ENCODE results near the gene DEPP1. TPM values are rescaled to one million over a fixed set of nuclear protein-coding genes. Genes with fewer than 3 reads are reported as not detected.

Gene DEPP1
- total and polyA plus RNA-seq, 9 donors, result 35.6 to 603 (median 174) TPM

DNA sequence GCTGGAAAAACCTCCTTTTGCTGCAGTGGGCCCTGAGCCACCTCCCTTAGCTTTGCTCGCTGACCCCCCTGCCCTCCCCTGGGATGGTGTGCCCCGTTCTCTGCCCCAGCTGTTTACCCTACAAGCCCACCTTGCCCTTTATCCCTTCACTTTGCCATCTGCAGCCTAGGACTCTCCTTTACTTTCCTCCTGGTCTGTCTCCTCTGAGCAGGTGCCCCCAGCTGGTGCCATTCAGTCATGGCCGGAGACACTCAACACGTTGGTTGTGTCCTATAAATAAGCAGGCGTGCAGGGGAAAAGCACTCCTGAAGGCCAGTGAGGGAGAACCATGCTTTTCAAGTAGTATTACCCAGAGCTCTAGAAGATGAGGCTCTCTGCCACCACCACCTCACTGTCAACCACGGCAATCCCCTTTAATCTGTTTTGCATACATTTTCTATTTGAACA is 12.9 kb downstream of the DEPP1 start:
- Histone ChIP-seq H3K36me3 (no peaks in the 10 kb centered on the region), H3K4me1 (ENCODE audit: insufficient read depth) (peaks cover 1% of the 10 kb centered on the region), H3K27ac (no peak overlapping the region), H3K27me3 (no peaks in the 10 kb centered on the region), H3K4me3 (no peak overlapping the region), H3K9me3 (no peaks in the 10 kb centered on the region)
- WGBS, 3 donors, result 82 to 88% (median 85%) methylated on average over 6 of the region's 6 CpGs
- TF ChIP-seq, protein P1, sequence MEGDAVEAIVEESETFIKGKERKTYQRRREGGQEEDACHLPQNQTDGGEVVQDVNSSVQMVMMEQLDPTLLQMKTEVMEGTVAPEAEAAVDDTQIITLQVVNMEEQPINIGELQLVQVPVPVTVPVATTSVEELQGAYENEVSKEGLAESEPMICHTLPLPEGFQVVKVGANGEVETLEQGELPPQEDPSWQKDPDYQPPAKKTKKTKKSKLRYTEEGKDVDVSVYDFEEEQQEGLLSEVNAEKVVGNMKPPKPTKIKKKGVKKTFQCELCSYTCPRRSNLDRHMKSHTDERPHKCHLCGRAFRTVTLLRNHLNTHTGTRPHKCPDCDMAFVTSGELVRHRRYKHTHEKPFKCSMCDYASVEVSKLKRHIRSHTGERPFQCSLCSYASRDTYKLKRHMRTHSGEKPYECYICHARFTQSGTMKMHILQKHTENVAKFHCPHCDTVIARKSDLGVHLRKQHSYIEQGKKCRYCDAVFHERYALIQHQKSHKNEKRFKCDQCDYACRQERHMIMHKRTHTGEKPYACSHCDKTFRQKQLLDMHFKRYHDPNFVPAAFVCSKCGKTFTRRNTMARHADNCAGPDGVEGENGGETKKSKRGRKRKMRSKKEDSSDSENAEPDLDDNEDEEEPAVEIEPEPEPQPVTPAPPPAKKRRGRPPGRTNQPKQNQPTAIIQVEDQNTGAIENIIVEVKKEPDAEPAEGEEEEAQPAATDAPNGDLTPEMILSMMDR (IDR thresholded peaks at IDR 0.05), result no peak
- TF ChIP-seq POLR2A (IDR thresholded peaks at IDR 0.05) (no peak), EP300 (IDR thresholded peaks at IDR 0.05) (no peak)
- intact Hi-C loops (cut with DNase I), result no loop called here
- DNase-seq, result no peak

DNA sequence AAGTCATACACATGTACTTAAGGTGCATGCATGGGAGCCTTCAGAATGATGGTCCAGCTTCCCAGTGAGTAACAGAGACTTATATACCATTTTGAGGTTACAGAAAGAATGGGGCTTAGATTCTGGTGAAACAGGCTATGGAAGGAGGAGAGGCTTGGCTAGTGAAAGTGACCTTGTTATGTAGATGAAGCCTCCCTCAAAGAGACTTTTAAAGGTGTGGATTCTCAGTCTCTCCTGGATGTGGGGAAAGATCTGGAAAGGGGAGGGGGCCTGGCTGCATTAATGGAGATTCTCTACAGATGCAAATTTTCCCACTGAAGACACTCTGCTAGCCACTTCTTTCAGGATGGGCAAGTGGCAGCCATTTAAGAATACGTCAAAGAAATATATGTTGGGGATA is 13.5 kb downstream of the DEPP1 start:
- Histone ChIP-seq H3K27ac (no peak overlapping the region), H3K4me3 (no peak overlapping the region), H3K27me3 (no peaks in the 10 kb centered on the region), H3K4me1 (ENCODE audit: insufficient read depth) (peaks cover 2% of the 10 kb centered on the region), H3K9me3 (no peaks in the 10 kb centered on the region), H3K36me3 (no peaks in the 10 kb centered on the region)
- intact Hi-C loops (cut with DNase I), result no loop called here
- 94 to 98% (median 97%) methylated on average over 1 of the region's 1 CpG for WGBS, 3 donors
- TF ChIP-seq EP300 (IDR thresholded peaks at IDR 0.05) (no peak), POLR2A (IDR thresholded peaks at IDR 0.05) (no peak)
- TF ChIP-seq, protein P1 (IDR thresholded peaks at IDR 0.05), result no peak
- no peak for DNase-seq

DNA sequence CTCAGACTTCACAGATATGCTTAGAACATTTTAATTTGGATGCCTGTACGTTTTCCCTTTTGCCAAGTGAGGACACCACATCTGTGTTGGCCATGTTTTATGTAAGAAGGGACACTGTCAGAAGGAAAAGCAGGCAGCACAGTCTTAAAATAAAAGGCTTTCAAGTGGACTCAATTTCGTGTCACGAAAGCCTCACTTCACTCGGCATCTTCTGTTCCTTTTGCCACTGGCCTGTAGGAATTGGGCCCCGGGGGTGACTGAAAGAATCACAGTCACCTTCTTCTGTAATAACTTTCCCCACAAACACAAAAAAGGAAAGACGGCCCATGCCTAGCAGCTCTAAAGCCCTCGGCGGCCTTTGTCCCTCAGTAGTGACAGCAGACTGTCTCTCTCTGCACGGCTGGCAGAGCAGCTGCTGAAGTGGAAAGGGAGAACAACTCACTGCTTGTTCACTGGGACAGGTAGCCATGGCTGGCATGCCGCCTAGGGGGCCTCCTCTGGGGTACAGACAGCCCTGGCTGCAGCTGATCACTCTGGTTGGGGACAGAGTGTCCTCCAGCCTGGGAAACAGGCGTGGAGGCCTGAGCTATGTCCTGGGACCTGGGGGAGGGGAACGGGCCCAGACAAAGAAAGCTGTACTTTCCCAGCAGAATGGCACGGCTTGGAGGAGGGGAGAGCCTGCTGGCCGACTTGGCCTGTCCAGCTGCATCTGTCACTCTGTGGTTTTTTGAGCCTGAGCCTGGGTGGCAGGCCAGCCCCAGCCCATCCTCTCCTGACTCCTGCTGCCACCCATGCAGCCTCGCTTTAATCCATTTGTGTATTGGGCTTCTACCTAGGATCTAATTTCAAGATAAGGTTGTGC is 14.6 kb downstream of the DEPP1 start:
- H3K4me1 ChIP-seq (ENCODE audit: insufficient read depth), result peaks cover 4% of the 10 kb centered on the region

DNA sequence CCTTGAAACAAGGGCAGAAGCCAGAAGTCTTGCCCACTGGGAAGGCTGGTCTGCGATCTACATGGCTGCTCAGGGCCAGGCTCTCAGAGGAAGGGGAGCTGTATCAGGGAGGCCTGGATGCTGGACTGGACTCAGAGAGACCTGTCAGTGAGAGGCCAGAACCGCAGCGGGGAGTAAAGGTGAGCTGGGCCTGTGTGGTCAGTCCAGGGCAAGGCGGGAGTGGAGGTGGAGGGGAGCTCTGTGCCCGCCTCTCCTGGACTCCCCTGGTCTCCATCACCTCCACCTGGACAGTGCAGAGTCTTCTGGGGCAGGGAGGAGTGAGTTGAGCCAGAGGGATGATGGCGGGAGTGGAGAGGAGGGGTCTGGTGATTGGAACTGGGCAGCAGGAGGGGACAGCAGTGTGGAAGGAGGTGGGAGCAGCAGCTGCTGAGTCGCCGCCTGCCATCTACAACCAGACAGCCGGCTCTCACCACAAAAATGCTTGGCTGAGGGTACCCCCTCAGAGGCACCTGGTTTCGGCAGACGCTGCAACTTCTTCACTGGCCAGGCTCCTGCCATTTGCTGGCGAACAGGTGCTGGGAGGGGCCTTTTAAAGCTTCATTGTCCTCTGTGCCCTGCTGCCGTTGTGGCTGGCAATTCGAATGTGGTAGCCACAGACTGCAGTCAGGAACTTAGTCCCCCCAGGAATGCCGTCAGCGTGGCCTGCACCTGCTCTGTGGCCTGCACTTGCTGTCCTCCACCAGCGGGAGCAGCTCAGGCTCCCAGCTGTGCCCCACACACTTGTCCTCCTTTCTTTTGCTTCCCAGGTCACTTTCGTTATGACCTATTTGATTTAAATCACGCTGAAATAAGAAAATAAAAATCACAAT is 15.5 kb downstream of the DEPP1 start:
- DNase-seq, result peak in 1 of 5 donors; percentile 6
- Histone ChIP-seq H3K27ac (no peak overlapping the region), H3K9me3 (no peaks in the 10 kb centered on the region), H3K4me1 (ENCODE audit: insufficient read depth) (peaks cover 8% of the 10 kb centered on the region), H3K27me3 (no peaks in the 10 kb centered on the region), H3K4me3 (no peak overlapping the region), H3K36me3 (no peaks in the 10 kb centered on the region)
- TF ChIP-seq, protein P1 (IDR thresholded peaks at IDR 0.05), result no peak
- TF ChIP-seq POLR2A (IDR thresholded peaks at IDR 0.05) (no peak), EP300 (IDR thresholded peaks at IDR 0.05) (no peak)
- intact Hi-C loops (cut with DNase I), result no loop called here
- WGBS, 3 donors, result 90 to 93% (median 92%) methylated on average over 19 of the region's 19 CpGs

More for the DNA sequence above, 14.6 kb downstream of the DEPP1 start:
- H3K27me3 ChIP-seq, result no peaks in the 10 kb centered on the region
- no peak overlapping the region for H3K27ac ChIP-seq
- DNase-seq, result peak in 1 of 5 donors; percentile 10
- no peaks in the 10 kb centered on the region for H3K9me3 ChIP-seq
- 76 to 82% (median 76%) methylated on average over 15 of the region's 15 CpGs for WGBS, 3 donors
- H3K4me3 ChIP-seq, result no peak overlapping the region
- intact Hi-C loops (cut with DNase I), result no loop called here
- TF ChIP-seq, protein P1 (IDR thresholded peaks at IDR 0.05), result no peak
- TF ChIP-seq POLR2A (IDR thresholded peaks at IDR 0.05) (no peak), EP300 (IDR thresholded peaks at IDR 0.05) (no peak)
- H3K36me3 ChIP-seq, result no peaks in the 10 kb centered on the region
